ENCODE results near the gene ZBTB8A.

ZBTB8A gene

DNA sequence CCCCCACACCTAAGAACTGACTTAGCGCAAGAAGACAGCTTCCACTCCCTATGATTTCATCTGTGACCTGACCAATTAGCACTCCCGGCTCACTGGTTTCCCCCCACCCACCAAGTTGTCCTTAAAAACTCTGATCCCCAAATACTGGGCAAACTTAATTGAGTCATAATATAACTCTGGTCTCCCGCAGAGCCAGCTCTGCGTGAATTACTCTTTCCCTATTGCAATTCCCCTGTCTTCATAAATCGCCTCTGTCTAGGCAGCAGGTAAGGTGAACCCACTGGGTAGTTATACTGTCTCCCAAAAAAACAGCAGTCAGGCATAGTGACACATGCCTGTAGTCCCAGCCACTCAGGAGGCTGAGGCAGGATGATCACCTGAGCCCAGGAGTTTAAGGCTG, 74.2 kb downstream of the ZBTB8A start:
- no peak for DNase-seq (ENCODE audit: low read depth)

GRCh38 chr1:32618673-32619221, 79.5 kb downstream of the ZBTB8A start:
- TF ChIP-seq, protein P1, sequence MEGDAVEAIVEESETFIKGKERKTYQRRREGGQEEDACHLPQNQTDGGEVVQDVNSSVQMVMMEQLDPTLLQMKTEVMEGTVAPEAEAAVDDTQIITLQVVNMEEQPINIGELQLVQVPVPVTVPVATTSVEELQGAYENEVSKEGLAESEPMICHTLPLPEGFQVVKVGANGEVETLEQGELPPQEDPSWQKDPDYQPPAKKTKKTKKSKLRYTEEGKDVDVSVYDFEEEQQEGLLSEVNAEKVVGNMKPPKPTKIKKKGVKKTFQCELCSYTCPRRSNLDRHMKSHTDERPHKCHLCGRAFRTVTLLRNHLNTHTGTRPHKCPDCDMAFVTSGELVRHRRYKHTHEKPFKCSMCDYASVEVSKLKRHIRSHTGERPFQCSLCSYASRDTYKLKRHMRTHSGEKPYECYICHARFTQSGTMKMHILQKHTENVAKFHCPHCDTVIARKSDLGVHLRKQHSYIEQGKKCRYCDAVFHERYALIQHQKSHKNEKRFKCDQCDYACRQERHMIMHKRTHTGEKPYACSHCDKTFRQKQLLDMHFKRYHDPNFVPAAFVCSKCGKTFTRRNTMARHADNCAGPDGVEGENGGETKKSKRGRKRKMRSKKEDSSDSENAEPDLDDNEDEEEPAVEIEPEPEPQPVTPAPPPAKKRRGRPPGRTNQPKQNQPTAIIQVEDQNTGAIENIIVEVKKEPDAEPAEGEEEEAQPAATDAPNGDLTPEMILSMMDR (IDR thresholded peaks at IDR 0.05; ENCODE audit: low read length, missing control alignments): no peak
- H3K4me3 ChIP-seq (replicated peaks; ENCODE audit: low read depth, low read length): no peak overlapping the region
- peak; percentile 7 for DNase-seq (ENCODE audit: low read depth)

More for the DNA sequence above, 74.2 kb downstream of the ZBTB8A start:
- no peak overlapping the region for H3K4me3 ChIP-seq (replicated peaks; ENCODE audit: low read depth, low read length)
- TF ChIP-seq, protein P1 (IDR thresholded peaks at IDR 0.05; ENCODE audit: low read length, missing control alignments): no peak

- DNase-seq (ENCODE audit: low read depth): peak; percentile 54
- TF ChIP-seq, protein P1 (IDR thresholded peaks at IDR 0.05; ENCODE audit: low read length, missing control alignments): peak; percentile 26
- H3K4me3 ChIP-seq (replicated peaks; ENCODE audit: low read depth, low read length): no peak overlapping the region
Observed at GRCh38 chr1:32619701-32620485, 80.7 kb downstream of the ZBTB8A start.

DNA sequence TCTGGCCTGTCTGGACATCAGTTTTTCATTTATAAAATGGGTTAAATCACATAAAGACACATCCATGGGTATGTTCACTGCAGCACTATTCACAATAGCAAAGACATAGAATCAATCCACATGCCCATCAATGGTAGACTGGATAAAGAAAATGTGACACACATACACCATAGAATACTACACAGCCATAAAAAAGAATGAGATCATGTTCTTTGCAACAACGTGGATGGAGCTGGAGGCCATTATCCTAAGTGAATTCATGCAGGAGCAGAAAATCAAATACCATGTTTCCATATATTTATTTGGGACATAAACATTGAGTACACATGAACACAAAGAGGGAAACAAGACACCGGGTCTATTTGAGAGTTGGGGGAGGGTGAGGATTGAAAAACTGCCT, 83.0 kb downstream of the ZBTB8A start:
- DNase-seq (ENCODE audit: low read depth): no peak
- TF ChIP-seq, protein P1 (IDR thresholded peaks at IDR 0.05; ENCODE audit: low read length, missing control alignments): no peak

GRCh38 chr1:32622806-32623681, 83.8 kb downstream of the ZBTB8A start:
- DNase-seq (ENCODE audit: low read depth): no peak
- H3K4me3 ChIP-seq (replicated peaks; ENCODE audit: low read depth, low read length): no peak overlapping the region

More for the DNA sequence above, 83.0 kb downstream of the ZBTB8A start:
- no peak overlapping the region for H3K4me3 ChIP-seq (replicated peaks; ENCODE audit: low read depth, low read length)

DNA sequence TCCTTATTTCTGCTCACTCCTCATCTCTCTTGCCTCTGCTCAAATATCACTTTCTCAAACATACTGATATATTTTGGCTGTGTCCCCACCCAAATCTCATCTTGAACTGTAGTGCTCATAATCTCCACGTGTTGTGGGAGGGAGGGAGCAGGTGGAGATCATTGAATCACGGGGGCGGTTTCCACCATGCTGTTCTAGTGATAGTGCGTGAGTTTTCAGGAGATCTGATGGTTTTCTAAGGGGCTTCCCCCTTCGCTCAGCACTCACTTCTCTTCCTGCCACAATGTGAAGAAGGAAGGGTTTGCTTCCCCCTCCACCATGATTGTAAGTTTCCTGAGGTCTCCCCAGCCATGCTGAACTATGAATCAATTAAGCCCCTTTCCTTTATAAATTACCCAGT, 84.5 kb downstream of the ZBTB8A start:
- no peak overlapping the region for H3K4me3 ChIP-seq (replicated peaks; ENCODE audit: low read depth, low read length)
- TF ChIP-seq, protein P1 (IDR thresholded peaks at IDR 0.05; ENCODE audit: low read length, missing control alignments): no peak
- no peak for DNase-seq (ENCODE audit: low read depth)

More at GRCh38 chr1:32622806-32623681, 83.8 kb downstream of the ZBTB8A start:
- TF ChIP-seq, protein P1 (IDR thresholded peaks at IDR 0.05; ENCODE audit: low read length, missing control alignments): no peak

Measured in fibroblast of pulmonary artery (primary cell).